ENCODE data around the gene ZDHHC14.
A peak's percentile ranks its signal among the peaks of the same experiment; 100 is the strongest.

ZDHHC14 gene

DNA sequence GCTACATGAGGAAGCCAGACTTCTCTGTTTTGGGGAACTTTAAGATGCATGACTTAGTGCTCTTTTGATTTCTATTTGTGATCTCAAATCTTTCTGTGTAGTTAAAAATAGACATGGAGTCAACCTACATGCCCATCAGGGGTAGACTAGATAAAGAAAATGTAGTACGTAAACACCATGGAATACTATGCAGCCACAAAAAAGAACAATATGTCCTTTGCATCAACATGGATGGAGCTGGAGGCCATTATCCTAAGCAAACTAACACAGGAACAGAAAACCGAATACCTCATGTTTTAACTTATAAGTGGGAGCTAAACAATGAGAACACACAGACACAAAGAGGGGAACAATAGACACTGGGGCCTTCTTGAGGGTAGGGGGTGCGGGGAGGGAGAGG lies 102.8 kb downstream of the ZDHHC14 start:
- no peak overlapping the region for H3K4me3 ChIP-seq (ENCODE audit: low read depth, low read length)
- no peak for DNase-seq (ENCODE audit: low read depth)
- TF ChIP-seq, protein P1, sequence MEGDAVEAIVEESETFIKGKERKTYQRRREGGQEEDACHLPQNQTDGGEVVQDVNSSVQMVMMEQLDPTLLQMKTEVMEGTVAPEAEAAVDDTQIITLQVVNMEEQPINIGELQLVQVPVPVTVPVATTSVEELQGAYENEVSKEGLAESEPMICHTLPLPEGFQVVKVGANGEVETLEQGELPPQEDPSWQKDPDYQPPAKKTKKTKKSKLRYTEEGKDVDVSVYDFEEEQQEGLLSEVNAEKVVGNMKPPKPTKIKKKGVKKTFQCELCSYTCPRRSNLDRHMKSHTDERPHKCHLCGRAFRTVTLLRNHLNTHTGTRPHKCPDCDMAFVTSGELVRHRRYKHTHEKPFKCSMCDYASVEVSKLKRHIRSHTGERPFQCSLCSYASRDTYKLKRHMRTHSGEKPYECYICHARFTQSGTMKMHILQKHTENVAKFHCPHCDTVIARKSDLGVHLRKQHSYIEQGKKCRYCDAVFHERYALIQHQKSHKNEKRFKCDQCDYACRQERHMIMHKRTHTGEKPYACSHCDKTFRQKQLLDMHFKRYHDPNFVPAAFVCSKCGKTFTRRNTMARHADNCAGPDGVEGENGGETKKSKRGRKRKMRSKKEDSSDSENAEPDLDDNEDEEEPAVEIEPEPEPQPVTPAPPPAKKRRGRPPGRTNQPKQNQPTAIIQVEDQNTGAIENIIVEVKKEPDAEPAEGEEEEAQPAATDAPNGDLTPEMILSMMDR (IDR thresholded peaks at IDR 0.05; ENCODE audit: control insufficient read depth, extremely low read depth, insufficient read depth) = no peak

DNA sequence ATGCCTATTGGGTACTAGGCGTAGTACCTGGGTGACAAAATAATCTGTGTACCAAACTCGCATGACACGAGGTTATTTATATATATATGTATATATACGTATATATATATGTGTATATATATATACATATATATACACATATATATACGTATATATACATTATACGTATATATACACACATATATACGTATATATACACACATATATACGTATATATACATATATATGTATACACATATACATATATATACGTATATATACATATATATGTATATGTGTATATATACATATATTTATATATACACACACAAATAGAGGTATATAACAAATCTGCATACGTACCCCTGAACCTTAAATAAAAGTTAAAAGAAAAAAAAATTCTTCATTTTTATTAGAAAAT lies 103.2 kb downstream of the ZDHHC14 start:
- TF ChIP-seq, protein P1 (IDR thresholded peaks at IDR 0.05; ENCODE audit: control insufficient read depth, extremely low read depth, insufficient read depth) = no peak
- no peak overlapping the region for H3K4me3 ChIP-seq (ENCODE audit: low read depth, low read length)
- no peak for DNase-seq (ENCODE audit: low read depth)

DNA sequence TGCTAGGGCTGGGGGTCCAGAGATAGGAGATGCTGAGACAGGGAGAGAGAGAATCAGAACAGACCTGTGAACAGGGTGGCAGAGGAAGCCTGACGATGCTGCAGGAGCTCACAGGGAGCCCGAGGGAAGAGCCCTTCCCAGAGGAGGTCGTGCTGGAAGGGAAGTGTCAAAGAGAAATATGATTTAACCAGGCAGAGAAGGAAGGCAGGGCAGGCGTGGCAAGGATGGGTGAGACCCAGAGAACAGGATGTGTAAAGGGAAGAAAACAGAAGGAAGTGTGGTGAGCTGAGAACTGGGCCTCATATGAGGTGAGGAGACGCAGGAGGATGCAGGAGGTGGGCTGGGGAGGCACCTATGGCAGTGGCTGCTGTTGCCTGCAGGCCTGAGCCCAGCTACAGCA lies 105.6 kb downstream of the ZDHHC14 start:
- DNase-seq (ENCODE audit: low read depth) = no peak
- no peak overlapping the region for H3K4me3 ChIP-seq (ENCODE audit: low read depth, low read length)
- TF ChIP-seq, protein P1 (IDR thresholded peaks at IDR 0.05; ENCODE audit: control insufficient read depth, extremely low read depth, insufficient read depth) = no peak

DNA sequence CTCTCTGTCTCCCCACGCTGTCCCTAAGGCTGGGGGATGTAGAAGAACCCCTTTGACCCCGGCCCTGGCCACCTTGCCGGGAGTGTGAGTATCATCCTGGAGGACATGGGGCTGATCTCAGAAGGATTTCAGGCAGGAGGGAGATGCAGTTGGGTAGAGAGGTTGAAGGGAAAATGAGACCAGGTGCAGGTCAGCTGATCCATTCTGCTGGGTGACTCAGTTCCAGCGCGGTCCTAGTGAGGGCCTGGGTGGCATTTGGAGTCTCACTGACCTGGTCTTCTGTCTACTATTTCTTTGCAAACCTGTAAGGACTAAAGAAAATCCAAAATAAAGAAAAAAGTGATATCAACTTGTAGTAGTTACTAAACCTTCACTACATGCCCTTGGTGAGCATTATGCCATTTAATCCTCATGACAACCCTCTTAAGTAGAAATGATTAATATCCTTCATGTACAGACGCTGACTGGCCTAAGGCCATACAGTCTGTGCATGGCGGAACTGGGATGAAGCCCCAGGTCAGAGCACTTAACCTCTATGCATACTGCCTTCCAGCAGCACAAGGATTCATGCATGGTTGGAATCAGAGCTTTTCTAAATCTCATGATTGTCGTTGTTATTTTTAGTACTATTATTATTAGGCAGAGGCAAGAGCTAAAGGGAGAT lies 106.3 kb downstream of the ZDHHC14 start:
- TF ChIP-seq, protein P1 (IDR thresholded peaks at IDR 0.05; ENCODE audit: control insufficient read depth, extremely low read depth, insufficient read depth) = no peak
- H3K4me3 ChIP-seq (ENCODE audit: low read depth, low read length) = no peak overlapping the region
- no peak for DNase-seq (ENCODE audit: low read depth)

DNA sequence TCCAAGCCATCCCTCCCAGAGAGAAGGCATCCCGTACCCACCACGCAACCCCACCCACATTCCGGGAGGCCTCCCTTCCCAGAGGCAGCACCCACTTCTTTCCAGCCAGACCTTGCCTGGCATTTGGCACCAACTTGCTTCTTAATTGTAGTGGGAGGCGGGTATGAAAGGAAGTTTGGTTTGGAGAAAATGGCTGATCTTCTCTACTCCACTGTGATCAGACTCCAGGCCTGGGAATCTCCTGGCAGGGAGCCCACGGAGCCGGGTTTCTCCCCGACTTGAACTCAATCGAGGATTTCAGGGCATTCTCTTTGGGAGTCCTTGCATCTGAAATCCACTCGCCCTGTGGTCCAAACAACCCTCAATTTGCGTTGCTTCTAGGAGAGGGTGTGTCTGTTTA lies 107.1 kb downstream of the ZDHHC14 start:
- no peak overlapping the region for H3K4me3 ChIP-seq (ENCODE audit: low read depth, low read length)
- TF ChIP-seq, protein P1 (IDR thresholded peaks at IDR 0.05; ENCODE audit: control insufficient read depth, extremely low read depth, insufficient read depth) = no peak

DNA sequence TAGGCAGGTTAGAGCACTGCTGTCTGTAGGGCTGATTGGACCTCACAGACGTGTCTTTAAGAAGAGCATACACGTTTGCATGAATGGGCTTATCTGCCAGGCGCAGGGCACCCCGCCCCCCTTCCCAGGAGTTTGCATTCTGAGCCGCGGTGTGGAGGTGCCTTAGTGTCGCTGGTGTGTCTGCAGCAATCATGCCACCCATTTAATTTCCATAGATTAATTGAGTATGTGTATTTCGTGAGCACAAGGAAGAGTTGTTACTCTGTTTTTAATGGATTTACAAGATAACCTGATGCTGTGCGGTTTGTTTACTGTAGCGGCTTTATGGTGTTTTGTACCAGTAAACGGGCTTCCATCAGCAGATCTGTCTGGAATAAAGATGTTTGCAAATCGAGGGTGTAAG lies 107.7 kb downstream of the ZDHHC14 start:
- TF ChIP-seq, protein P1 (IDR thresholded peaks at IDR 0.05; ENCODE audit: control insufficient read depth, extremely low read depth, insufficient read depth) = no peak
- DNase-seq (ENCODE audit: low read depth) = peak; percentile 59

More for the DNA sequence above, 107.1 kb downstream of the ZDHHC14 start:
- no peak for DNase-seq (ENCODE audit: low read depth)

More for the DNA sequence above, 107.7 kb downstream of the ZDHHC14 start:
- H3K4me3 ChIP-seq (ENCODE audit: low read depth, low read length) = peak overlapping the region; percentile 29
